ENCODE measurements around the gene LTBP2. TPM values are rescaled to one million over a fixed set of nuclear protein-coding genes. Genes with fewer than 3 reads are reported as not detected.

LTBP2 gene
- total RNA-seq, 3 donors from 2014 or later (not counting 1 experiment from before 2014, with no cell fraction given), result 2.1 to 3.7 (median 3.0) TPM

- whole genome bisulfite sequencing (ENCODE audit: insufficient coverage), result 47% methylated on average over 1 of the region's 1 CpG
- H3K27ac Mint-ChIP-seq, result peak overlapping the region; percentile 78 to 84
- H3K27ac ChIP-seq (ENCODE audit: low read length), result peak overlapping the region; percentile 24
- H3K9me3 Mint-ChIP-seq, result no peaks in the 10 kb centered on the region
- peaks cover 20% of the 10 kb centered on the region for H3K4me1 ChIP-seq (ENCODE audit: control insufficient read depth, insufficient read depth, low read length)
- no peaks in the 10 kb centered on the region for H3K27me3 ChIP-seq (ENCODE audit: control insufficient read depth, insufficient read depth, low read length)
- H3K27me3 Mint-ChIP-seq (ENCODE audit: low read depth in 2 of 2), result no peaks in the 10 kb centered on the region
- TF ChIP-seq, protein P1, sequence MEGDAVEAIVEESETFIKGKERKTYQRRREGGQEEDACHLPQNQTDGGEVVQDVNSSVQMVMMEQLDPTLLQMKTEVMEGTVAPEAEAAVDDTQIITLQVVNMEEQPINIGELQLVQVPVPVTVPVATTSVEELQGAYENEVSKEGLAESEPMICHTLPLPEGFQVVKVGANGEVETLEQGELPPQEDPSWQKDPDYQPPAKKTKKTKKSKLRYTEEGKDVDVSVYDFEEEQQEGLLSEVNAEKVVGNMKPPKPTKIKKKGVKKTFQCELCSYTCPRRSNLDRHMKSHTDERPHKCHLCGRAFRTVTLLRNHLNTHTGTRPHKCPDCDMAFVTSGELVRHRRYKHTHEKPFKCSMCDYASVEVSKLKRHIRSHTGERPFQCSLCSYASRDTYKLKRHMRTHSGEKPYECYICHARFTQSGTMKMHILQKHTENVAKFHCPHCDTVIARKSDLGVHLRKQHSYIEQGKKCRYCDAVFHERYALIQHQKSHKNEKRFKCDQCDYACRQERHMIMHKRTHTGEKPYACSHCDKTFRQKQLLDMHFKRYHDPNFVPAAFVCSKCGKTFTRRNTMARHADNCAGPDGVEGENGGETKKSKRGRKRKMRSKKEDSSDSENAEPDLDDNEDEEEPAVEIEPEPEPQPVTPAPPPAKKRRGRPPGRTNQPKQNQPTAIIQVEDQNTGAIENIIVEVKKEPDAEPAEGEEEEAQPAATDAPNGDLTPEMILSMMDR (IDR thresholded peaks at IDR 0.05), result no peak
- DNase-seq (no peak), ATAC-seq (peak in 2 of 3 donors; percentile 46 to 57)
- no peak overlapping the region for H3K4me3 ChIP-seq (ENCODE audit: low read length)
- peaks cover 44 to 51% of the 10 kb centered on the region in 2 donors for H3K4me1 Mint-ChIP-seq
- H3K36me3 ChIP-seq (ENCODE audit: control insufficient read depth, insufficient read depth, low read length), result peaks cover 3% of the 10 kb centered on the region
- peak overlapping the region; percentile 67 for H3K4me3 Mint-ChIP-seq
- peaks cover 10% of the 10 kb centered on the region for H3K36me3 Mint-ChIP-seq
- intact Hi-C loops (cut with micrococcal nuclease), result no loop called here
- H3K9me3 ChIP-seq (ENCODE audit: control insufficient read depth, insufficient read depth, low read length), result no peaks in the 10 kb centered on the region
These were observed 39.1 kb upstream of the LTBP2 start for GRCh38 chr14:74650927-74651686.

- H3K36me3 ChIP-seq (ENCODE audit: control insufficient read depth, insufficient read depth, low read length), result no peaks in the 10 kb centered on the region
- DNase-seq (no peak), ATAC-seq (no peak)
- H3K9me3 Mint-ChIP-seq, result no peaks in the 10 kb centered on the region
- WGBS (ENCODE audit: insufficient coverage), result 88% methylated on average over 2 of the region's 2 CpGs
- TF ChIP-seq, protein P1 (IDR thresholded peaks at IDR 0.05), result no peak
- peaks cover 20% of the 10 kb centered on the region for H3K4me1 ChIP-seq (ENCODE audit: control insufficient read depth, insufficient read depth, low read length)
- no peak overlapping the region for H3K27ac Mint-ChIP-seq
- H3K9me3 ChIP-seq (ENCODE audit: control insufficient read depth, insufficient read depth, low read length), result no peaks in the 10 kb centered on the region
- H3K4me3 Mint-ChIP-seq, result no peak overlapping the region
- H3K27ac ChIP-seq (ENCODE audit: low read length), result no peak overlapping the region
- H3K27me3 Mint-ChIP-seq (ENCODE audit: low read depth in 2 of 2), result no peaks in the 10 kb centered on the region
- intact Hi-C loops (cut with micrococcal nuclease), result no loop called here
- no peaks in the 10 kb centered on the region for H3K27me3 ChIP-seq (ENCODE audit: control insufficient read depth, insufficient read depth, low read length)
- H3K4me1 Mint-ChIP-seq, result peaks cover 51 to 52% of the 10 kb centered on the region in 2 donors
- no peak overlapping the region for H3K4me3 ChIP-seq (ENCODE audit: low read length)
- H3K36me3 Mint-ChIP-seq, result no peaks in the 10 kb centered on the region
These were observed 37.6 kb upstream of the LTBP2 start for GRCh38 chr14:74649673-74650072.

DNA sequence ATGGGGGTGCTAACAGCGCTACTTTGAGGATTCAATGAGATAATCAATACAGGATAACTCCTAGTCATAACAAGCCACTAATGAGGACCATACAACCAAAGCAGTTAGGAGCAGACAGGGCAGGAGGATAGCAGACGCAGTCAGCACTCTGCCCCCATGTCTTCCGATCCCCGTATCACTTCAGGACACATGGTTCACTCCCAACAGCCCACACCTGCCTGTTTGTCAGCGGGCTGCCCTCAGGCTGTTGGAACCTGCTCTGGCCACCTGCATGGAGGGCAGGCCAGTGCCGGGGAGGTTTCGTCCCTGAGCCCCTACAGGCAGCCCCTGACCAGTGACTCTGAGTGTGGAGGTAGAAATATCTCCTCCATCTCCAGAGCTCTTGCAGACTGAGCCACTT, 37.1 kb upstream of the LTBP2 start:
- no peak overlapping the region for H3K4me3 ChIP-seq (ENCODE audit: low read length)
- ATAC-seq (no peak), DNase-seq (no peak)
- Mint-ChIP-seq H3K4me3 (no peak overlapping the region), H3K27ac (no peak overlapping the region), H3K4me1 (peaks cover 47 to 48% of the 10 kb centered on the region in 2 donors), H3K9me3 (no peaks in the 10 kb centered on the region), H3K36me3 (no peaks in the 10 kb centered on the region), H3K27me3 (ENCODE audit: low read depth in 2 of 2) (no peaks in the 10 kb centered on the region)
- TF ChIP-seq, protein P1 (IDR thresholded peaks at IDR 0.05), result no peak
- H3K27me3 ChIP-seq (ENCODE audit: control insufficient read depth, insufficient read depth, low read length), result no peaks in the 10 kb centered on the region
- intact Hi-C loops (cut with micrococcal nuclease), result no loop called here
- no peaks in the 10 kb centered on the region for H3K9me3 ChIP-seq (ENCODE audit: control insufficient read depth, insufficient read depth, low read length)
- H3K27ac ChIP-seq (ENCODE audit: low read length), result no peak overlapping the region
- no peaks in the 10 kb centered on the region for H3K36me3 ChIP-seq (ENCODE audit: control insufficient read depth, insufficient read depth, low read length)
- peaks cover 20% of the 10 kb centered on the region for H3K4me1 ChIP-seq (ENCODE audit: control insufficient read depth, insufficient read depth, low read length)
- 86% methylated on average over 7 of the region's 7 CpGs for WGBS (ENCODE audit: insufficient coverage)

DNA sequence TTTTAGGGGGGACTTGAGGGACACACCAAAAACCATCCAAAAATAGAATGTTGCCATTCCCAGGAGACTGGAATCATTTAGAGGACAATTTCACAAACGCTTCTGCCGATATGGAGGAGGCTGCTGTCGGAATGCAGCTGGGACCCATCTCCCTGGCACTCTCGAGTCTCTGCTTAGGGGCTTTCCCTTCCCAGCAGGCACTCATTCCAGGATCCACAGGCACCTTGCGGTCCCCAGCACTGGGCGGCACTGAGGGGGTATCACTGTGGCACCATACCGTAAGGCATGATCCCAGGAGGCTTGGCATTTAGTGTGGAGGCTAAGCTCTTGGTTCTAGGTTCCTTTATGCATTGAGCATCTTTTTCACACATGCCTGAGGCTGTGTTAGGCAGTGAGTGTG, 36.6 kb upstream of the LTBP2 start:
- H3K27ac Mint-ChIP-seq, result no peak overlapping the region
- H3K4me3 Mint-ChIP-seq, result no peak overlapping the region
- no peak for ATAC-seq

More for the DNA sequence above, 36.6 kb upstream of the LTBP2 start:
- TF ChIP-seq, protein P1 (IDR thresholded peaks at IDR 0.05), result no peak
- H3K27ac ChIP-seq (ENCODE audit: low read length), result no peak overlapping the region
- DNase-seq, result no peak
- no peak overlapping the region for H3K4me3 ChIP-seq (ENCODE audit: low read length)
- intact Hi-C loops (cut with micrococcal nuclease), result no loop called here
- H3K9me3 ChIP-seq (ENCODE audit: control insufficient read depth, insufficient read depth, low read length), result no peaks in the 10 kb centered on the region
- peaks cover 41 to 43% of the 10 kb centered on the region in 2 donors for H3K4me1 Mint-ChIP-seq
- no peaks in the 10 kb centered on the region for H3K27me3 Mint-ChIP-seq (ENCODE audit: low read depth in 2 of 2)
- H3K36me3 ChIP-seq (ENCODE audit: control insufficient read depth, insufficient read depth, low read length), result no peaks in the 10 kb centered on the region
- no peaks in the 10 kb centered on the region for H3K9me3 Mint-ChIP-seq
- H3K4me1 ChIP-seq (ENCODE audit: control insufficient read depth, insufficient read depth, low read length), result peaks cover 20% of the 10 kb centered on the region
- 97% methylated on average over 7 of the region's 7 CpGs for WGBS (ENCODE audit: insufficient coverage)
- no peaks in the 10 kb centered on the region for H3K27me3 ChIP-seq (ENCODE audit: control insufficient read depth, insufficient read depth, low read length)
- no peaks in the 10 kb centered on the region for H3K36me3 Mint-ChIP-seq
